ENCODE measurements around the gene FIG4. TPM values are rescaled to one million over a fixed set of nuclear protein-coding genes. Genes with fewer than 3 reads are reported as not detected.

FIG4 gene
- total RNA-seq, 1 donor, result 27.1 TPM

GRCh38 chr6:109695468-109695867, 4.4 kb downstream of the FIG4 start:
- peaks cover 9% of the 10 kb centered on the region for H3K4me1 ChIP-seq (ENCODE audit: insufficient read depth, low read length)
- H2AFZ ChIP-seq (ENCODE audit: low read length), result no peak overlapping the region
- no peak overlapping the region for H3K27ac ChIP-seq (ENCODE audit: low read depth, low read length)
- DNase-seq (ENCODE audit: insufficient read length, low spot score, missing footprints), result no peak
- TF ChIP-seq, protein P1, sequence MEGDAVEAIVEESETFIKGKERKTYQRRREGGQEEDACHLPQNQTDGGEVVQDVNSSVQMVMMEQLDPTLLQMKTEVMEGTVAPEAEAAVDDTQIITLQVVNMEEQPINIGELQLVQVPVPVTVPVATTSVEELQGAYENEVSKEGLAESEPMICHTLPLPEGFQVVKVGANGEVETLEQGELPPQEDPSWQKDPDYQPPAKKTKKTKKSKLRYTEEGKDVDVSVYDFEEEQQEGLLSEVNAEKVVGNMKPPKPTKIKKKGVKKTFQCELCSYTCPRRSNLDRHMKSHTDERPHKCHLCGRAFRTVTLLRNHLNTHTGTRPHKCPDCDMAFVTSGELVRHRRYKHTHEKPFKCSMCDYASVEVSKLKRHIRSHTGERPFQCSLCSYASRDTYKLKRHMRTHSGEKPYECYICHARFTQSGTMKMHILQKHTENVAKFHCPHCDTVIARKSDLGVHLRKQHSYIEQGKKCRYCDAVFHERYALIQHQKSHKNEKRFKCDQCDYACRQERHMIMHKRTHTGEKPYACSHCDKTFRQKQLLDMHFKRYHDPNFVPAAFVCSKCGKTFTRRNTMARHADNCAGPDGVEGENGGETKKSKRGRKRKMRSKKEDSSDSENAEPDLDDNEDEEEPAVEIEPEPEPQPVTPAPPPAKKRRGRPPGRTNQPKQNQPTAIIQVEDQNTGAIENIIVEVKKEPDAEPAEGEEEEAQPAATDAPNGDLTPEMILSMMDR (IDR thresholded peaks at IDR 0.05; ENCODE audit: extremely low read depth, low read depth, low read length), result no peak
- no peaks in the 10 kb centered on the region for H4K20me1 ChIP-seq (ENCODE audit: insufficient read depth, low read length)
- H3K4me2 ChIP-seq (ENCODE audit: insufficient read depth, low read length), result no peak overlapping the region
- H3K4me3 ChIP-seq (ENCODE audit: insufficient read depth, low read length), result no peak overlapping the region
- no peaks in the 10 kb centered on the region for H3K27me3 ChIP-seq (ENCODE audit: insufficient read depth, low read length)
- H3K79me2 ChIP-seq (ENCODE audit: insufficient read depth, low read length), result peaks cover 29% of the 10 kb centered on the region
- no peaks in the 10 kb centered on the region for H3K9me3 ChIP-seq (ENCODE audit: low read depth, low read length)
- no peaks in the 10 kb centered on the region for H3K36me3 ChIP-seq (ENCODE audit: insufficient read depth, low read length)

- TF ChIP-seq, protein P1 (IDR thresholded peaks at IDR 0.05; ENCODE audit: extremely low read depth, low read depth, low read length), result no peak
Measured at GRCh38 chr6:109696355-109696754, 5.3 kb downstream of the FIG4 start.

GRCh38 chr6:109701221-109701620, 10.1 kb downstream of the FIG4 start:
- Histone ChIP-seq H3K27ac (ENCODE audit: low read depth, low read length) (no peak overlapping the region), H3K79me2 (ENCODE audit: insufficient read depth, low read length) (peaks cover 10% of the 10 kb centered on the region), H3K4me2 (ENCODE audit: insufficient read depth, low read length) (no peak overlapping the region), H4K20me1 (ENCODE audit: insufficient read depth, low read length) (peaks cover 3% of the 10 kb centered on the region), H3K27me3 (ENCODE audit: insufficient read depth, low read length) (no peaks in the 10 kb centered on the region), H3K4me3 (ENCODE audit: insufficient read depth, low read length) (no peak overlapping the region), H3K9me3 (ENCODE audit: low read depth, low read length) (no peaks in the 10 kb centered on the region), H2AFZ (ENCODE audit: low read length) (no peak overlapping the region), H3K36me3 (ENCODE audit: insufficient read depth, low read length) (no peaks in the 10 kb centered on the region), H3K4me1 (ENCODE audit: insufficient read depth, low read length) (no peaks in the 10 kb centered on the region)
- no peak for DNase-seq (ENCODE audit: insufficient read length, low spot score, missing footprints)
- TF ChIP-seq, protein P1 (IDR thresholded peaks at IDR 0.05; ENCODE audit: extremely low read depth, low read depth, low read length), result no peak

More at GRCh38 chr6:109696355-109696754, 5.3 kb downstream of the FIG4 start:
- H3K36me3 ChIP-seq (ENCODE audit: insufficient read depth, low read length), result no peaks in the 10 kb centered on the region
- H3K4me3 ChIP-seq (ENCODE audit: insufficient read depth, low read length), result no peak overlapping the region
- H3K4me2 ChIP-seq (ENCODE audit: insufficient read depth, low read length), result no peak overlapping the region
- H3K79me2 ChIP-seq (ENCODE audit: insufficient read depth, low read length), result peaks cover 27% of the 10 kb centered on the region
- DNase-seq (ENCODE audit: insufficient read length, low spot score, missing footprints), result no peak
- peaks cover 6% of the 10 kb centered on the region for H3K4me1 ChIP-seq (ENCODE audit: insufficient read depth, low read length)
- no peaks in the 10 kb centered on the region for H4K20me1 ChIP-seq (ENCODE audit: insufficient read depth, low read length)
- H3K9me3 ChIP-seq (ENCODE audit: low read depth, low read length), result no peaks in the 10 kb centered on the region
- no peak overlapping the region for H3K27ac ChIP-seq (ENCODE audit: low read depth, low read length)
- H3K27me3 ChIP-seq (ENCODE audit: insufficient read depth, low read length), result no peaks in the 10 kb centered on the region
- H2AFZ ChIP-seq (ENCODE audit: low read length), result no peak overlapping the region

DNA sequence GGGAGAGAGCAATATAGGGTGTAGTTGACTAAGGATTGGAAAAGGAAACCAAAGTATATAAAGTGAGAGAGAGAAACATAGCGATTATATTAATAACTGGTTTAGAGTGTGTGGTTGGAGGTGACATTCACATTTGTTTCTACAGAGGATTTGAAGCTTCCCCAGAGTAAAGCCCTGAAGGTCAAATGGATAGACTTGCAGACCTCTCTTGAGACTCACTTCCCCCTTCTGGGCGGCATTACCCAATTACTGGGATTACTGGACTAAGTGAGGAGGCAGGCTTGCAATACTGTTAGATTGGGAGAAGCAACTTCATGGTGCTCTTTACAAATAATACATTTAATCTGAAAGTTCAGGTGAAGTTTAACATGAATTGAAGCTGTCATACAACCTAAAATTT, 10.7 kb downstream of the FIG4 start:
- Histone ChIP-seq H3K79me2 (ENCODE audit: insufficient read depth, low read length) (peaks cover 15% of the 10 kb centered on the region), H2AFZ (ENCODE audit: low read length) (no peak overlapping the region), H3K4me3 (ENCODE audit: insufficient read depth, low read length) (no peak overlapping the region), H3K9me3 (ENCODE audit: low read depth, low read length) (no peaks in the 10 kb centered on the region), H3K4me2 (ENCODE audit: insufficient read depth, low read length) (no peak overlapping the region), H3K36me3 (ENCODE audit: insufficient read depth, low read length) (no peaks in the 10 kb centered on the region), H3K27ac (ENCODE audit: low read depth, low read length) (no peak overlapping the region), H4K20me1 (ENCODE audit: insufficient read depth, low read length) (peaks cover 8% of the 10 kb centered on the region), H3K27me3 (ENCODE audit: insufficient read depth, low read length) (no peaks in the 10 kb centered on the region), H3K4me1 (ENCODE audit: insufficient read depth, low read length) (no peaks in the 10 kb centered on the region)
- TF ChIP-seq, protein P1 (IDR thresholded peaks at IDR 0.05; ENCODE audit: extremely low read depth, low read depth, low read length), result no peak
- DNase-seq (ENCODE audit: insufficient read length, low spot score, missing footprints), result no peak
